ENCODE results near the gene GPR146.

GPR146 gene

GRCh38 chr7:1011297-1012003, 32.9 kb upstream of the GPR146 start:
- DNase-seq (ENCODE audit: low spot score) = peak; percentile 40

DNA sequence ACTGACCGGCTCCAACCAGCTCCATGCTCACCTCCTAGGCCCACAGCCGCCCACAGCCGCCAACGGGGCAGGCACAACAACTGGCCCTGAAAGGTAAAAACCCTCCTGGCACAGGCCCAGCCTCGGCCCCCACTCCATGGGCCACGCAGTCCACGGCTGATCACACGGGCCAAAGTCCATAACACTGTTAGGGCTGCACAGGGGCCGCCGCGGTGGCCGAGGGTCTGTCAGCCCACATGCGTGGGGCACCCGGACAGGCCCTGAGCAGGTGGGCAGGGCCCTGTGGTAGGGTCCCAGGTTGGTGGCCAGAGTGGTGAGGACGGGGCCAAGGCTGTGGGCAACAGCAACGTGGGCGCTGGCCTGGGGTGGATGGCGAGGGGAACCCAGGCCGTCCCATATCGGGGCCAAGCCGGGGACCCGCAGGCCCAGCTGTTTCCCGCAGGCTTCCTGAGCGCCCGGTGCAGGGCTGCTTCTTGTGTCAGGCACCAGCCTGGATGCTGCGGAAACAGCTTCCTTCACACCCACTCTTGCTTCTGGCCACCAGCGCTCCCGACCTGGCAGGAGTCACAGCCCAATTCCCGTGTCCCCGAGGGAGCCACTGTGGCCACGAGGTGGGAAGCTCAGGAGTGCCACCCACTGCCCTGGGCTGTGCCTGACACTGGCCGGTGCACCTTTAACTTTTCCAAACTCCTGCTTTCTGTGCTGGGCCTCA, 32.2 kb upstream of the GPR146 start:
- no peak for DNase-seq (ENCODE audit: low spot score)

DNA sequence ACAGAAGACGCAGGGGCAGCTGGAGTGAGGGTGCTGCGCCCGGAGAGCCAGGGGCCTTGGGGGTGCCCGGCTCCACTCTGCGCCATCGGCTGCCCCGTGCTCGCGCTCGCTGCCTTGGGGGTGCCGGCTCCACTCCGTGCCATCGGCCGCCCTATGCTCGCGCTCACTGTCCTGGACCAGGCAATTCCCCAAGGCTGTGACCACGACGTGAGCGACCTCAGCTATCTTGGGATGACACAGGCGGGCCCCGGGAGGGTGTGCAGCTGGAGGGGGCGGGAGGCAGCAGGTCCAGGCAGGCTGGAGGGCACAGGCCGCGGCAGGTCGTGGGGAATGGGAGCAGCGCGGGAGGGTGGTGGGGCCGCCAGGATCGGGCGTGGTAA, 31.6 kb upstream of the GPR146 start:
- no peak for DNase-seq (ENCODE audit: low spot score)

- no peak for DNase-seq (ENCODE audit: low spot score)
Observed at GRCh38 chr7:1013581-1013980, 30.8 kb upstream of the GPR146 start.

DNA sequence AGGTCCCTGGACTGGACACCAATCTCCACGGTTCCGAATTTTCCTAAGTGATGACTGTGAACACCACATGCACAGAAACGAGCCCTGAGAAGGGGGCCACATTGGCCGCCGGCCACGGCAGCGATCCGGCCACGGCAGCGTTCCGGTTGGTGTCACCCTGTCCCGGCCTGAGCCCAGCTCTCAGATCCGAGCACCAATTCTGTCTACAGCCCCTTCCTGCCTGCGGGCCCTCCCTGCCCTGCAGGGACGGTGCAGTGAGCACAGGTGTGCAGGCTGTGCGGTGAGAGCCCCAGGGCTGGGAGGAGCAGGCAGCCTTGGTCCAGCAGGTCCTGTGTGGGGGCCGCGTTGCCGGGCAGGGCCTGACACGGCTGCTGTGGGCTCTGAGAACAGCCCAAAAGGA, 29.7 kb upstream of the GPR146 start:
- DNase-seq (ENCODE audit: low spot score) = no peak

DNA sequence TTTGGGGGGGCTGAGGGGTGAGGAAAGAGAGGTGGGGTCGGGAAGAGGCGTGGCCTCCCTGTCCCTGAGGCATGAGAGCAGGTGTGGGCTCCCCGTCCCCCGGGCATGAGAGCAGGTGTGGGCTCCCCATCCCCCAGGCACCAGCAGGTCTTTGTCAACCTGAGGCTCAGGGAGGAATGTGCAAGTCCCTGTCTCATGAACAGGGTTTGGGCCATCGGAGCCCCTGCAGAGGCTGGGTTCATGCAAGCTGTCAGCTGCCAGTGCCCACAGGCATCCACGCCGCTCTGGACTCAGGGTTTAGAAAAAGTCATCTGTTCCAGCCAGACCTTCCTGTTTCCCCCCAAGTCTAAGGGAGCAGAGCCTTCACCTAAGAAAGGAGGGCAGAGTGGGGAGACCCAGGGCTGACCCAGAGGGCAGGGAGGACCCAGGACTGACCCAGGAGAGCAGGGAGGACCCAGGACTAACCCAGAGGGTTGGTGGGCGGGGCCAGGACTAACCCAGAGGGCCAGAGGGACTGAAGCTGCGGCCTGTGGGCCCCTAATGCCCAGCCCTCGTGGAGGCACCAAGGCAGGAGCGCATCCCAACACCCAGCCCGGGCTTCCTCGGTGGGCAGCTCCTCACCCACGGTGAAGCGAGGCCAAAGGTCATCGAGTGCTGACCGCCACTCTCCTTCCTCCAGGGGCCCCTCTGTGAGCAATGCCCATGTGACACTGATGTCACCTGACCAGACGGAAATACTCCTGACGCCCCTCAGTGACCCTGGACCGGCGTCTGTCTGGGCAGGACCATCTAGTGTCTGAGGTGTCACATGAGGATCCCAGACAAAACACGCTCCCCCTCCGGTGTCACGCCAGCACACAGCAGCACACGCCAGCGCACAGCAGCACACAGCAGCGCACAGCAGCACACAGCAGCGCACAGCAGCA, 28.9 kb upstream of the GPR146 start:
- DNase-seq (ENCODE audit: low spot score) = no peak

DNA sequence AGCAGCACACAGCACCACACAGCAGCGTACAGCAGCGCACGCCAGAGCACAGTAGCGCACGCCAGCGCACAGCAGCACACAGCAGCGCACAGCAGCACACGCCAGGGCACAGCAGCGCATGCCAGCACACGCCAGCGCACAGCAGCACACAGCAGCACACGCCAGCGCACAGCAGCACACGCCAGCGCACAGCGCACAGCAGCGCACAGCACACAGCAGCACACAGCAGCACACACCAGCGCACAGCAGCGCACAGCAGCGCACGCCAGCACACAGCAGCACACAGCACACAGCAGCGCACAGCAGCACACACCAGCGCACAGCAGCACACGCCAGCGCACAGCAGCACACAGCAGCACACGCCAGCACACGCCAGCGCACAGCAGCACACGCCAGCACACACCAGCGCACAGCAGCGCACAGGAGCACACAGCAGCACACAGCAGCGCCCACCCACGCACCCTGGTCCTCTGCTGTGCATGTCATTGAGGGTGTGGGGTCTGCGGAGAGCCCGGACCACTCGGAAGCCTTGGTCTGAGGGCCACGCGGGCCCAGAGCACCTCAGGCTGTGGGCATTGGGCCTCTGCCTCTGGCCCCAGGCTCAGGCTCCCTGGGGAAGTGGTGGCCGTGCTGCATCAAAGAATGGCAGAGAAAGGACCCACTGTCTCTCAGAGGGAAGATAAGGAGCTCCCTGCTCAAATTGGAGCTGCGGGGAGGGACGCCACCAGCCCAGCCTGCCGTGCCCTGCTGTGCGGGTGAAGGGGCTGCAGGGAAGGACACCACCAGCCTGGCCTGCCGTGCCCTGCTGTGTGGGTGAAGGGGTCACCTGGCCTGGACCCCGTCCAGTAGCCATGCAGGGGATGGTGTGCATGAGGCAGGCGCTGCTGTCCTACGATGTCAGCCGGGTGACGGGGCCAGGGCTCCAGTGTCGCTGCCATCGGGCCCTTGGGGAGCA, 27.5 kb upstream of the GPR146 start:
- DNase-seq (ENCODE audit: low spot score) = no peak

- no peak for DNase-seq (ENCODE audit: low spot score)
Observed at GRCh38 chr7:1017586-1018333, 26.6 kb upstream of the GPR146 start.

DNA sequence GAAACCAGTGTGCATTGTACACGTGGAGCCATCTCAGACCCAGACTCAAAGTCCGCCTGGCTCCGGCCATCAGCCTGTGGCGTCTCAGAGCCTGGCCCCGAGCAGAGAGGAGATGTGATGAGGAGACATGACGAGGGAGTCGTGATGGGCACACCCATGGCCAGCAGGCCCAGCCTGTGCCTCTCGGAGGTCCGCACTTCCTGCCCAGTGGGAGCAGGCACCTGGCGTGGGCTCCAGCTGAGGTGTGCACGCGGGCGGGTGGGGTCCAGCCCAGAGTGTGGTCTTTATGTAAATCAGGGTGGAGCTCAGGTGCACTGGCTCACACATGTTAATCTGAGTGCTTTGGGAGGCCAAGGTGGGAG, 26.0 kb upstream of the GPR146 start:
- DNase-seq (ENCODE audit: low spot score) = no peak

DNA sequence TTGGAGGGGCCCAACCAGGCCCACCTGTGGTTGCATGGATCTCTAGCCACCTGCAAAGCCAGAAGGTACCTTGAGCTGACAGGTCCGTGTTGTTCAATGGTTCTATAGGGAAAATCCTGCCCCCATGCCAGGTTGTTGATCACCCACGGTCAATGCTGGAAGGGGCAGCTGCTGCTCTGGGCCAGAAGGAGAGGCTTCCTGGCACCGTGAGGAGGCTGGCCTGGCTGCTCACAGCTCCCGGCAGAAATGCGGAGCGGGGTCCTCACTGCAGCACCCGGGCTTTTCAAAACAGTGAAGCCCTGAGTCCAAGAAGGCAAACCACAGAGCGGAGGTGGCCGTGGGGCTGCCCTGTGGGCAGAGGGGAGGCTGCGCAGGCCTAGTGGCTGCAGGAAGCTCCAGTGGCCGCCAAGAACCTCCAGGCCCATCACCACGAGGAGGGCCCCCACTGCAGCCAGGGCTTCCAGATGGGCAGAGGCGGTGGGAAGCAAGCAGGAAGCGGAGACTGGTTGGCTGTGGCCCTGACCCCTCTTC, 25.0 kb upstream of the GPR146 start:
- no peak for DNase-seq (ENCODE audit: low spot score)

GRCh38 chr7:1019789-1020610, 24.3 kb upstream of the GPR146 start:
- DNase-seq (ENCODE audit: low spot score) = no peak

GRCh38 chr7:1020849-1021251, 23.5 kb upstream of the GPR146 start:
- no peak for DNase-seq (ENCODE audit: low spot score)

GRCh38 chr7:1021366-1021765, 23.0 kb upstream of the GPR146 start:
- no peak for DNase-seq (ENCODE audit: low spot score)

- DNase-seq (ENCODE audit: low spot score) = no peak
Observed at GRCh38 chr7:1021931-1022330, 22.4 kb upstream of the GPR146 start.

DNA sequence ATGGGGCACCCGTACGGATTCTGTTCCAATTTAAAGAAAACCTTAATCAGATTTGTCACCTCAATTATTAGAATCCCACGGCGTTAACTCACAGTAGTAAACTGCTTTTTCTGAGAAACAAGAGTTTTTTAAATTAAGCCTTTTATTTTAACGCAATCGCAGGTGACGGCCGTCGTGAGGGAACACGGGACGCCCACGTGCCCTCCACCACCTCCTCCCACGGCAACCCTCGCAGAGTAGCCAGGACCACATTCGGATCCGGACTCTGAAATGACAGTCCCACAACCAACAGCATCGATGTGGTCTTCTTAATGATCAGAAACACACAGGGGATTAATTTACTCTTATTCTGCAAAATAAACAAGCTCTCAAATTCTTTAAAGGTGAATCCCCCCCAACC, 22.0 kb upstream of the GPR146 start:
- DNase-seq (ENCODE audit: low spot score) = no peak

DNA sequence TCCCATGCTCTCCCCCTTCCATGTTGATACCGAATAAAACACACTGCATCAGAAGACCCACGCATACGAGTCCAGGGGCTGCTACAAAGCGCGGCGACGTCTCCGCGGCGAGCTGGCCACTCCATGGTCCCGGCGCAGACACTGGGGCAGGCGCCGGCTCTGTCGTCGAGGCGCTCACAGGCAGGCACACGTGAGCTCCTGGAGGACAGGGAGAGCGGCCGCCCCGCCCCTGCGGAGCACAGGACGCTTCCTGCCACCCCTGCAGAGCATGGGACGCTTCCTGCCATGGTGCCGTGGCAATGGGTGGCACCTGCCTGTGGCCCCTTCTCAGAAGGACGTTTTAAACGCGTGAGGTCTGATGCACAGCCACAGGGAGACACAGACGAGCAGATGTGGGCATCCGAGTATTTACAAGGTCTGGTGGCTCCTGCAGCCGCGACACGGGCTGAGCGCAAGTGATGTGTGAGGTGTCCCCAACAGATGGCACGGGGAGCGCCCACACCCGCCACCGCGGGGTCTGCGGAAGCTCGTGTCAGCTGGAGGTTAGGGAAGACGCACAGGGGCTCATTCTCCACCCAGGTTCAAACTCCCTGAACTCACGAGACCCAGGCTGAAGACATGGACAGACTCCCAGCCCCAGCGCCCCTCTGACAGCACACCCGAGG, 21.4 kb upstream of the GPR146 start:
- DNase-seq (ENCODE audit: low spot score) = no peak

GRCh38 chr7:1024331-1024841, 20.0 kb upstream of the GPR146 start:
- DNase-seq (ENCODE audit: low spot score) = no peak

DNA sequence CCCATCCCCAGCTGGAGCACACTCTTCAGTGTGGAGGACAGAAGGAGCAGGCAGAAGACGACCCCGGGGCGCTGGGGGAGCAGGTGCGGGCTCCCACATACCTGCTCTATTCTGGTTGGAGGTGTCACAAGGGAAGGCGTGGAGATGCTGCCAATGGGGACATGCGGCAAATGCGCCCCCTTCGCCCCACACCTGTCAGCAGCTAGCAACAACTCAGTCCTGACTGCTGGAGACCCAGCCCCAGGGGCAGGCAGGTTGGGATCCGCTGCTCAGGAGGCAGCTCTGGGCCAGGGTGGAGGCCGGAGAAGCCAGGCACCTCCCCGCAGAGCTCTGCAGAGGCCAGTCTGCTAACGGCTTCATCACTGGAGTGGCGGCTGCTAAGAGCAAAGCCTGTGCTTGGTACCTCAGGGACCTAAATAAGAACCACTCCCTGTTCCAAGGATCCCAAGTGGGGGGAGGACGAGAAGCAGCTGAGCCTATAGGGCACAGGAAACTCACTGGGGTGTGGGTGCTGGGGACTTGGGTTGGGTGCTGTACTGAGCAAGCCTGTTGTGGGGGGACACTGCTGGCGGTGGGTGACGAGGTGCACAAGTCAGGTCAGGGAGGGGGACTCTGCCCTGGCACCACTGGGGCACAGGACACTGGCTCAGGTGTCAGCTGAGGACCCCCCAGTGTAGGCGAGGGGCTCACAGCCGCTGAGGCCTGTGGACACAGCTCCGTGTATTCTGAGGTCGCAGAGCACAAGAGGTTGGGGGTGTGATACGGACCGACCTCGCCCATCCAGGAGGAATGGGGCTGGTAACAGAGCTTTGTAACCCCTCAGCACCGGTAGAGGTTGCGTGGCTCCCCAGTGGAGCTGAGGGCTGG, 19.2 kb upstream of the GPR146 start:
- DNase-seq (ENCODE audit: low spot score) = no peak

All from CD4-positive, alpha-beta T cell treated with Interleukin-15 for 4 hours (primary cell).